Measurements from ENCODE around the gene AQP9. TPM values are rescaled to one million over a fixed set of nuclear protein-coding genes. Genes with fewer than 3 reads are reported as not detected.

The AQP9 gene
- total RNA-seq, 1 donor = 0.09 TPM

- H3K4me3 ChIP-seq (ENCODE audit: low read depth, low read length) = no peak overlapping the region
- no peak for DNase-seq (ENCODE audit: low read depth)
- TF ChIP-seq, protein P1, sequence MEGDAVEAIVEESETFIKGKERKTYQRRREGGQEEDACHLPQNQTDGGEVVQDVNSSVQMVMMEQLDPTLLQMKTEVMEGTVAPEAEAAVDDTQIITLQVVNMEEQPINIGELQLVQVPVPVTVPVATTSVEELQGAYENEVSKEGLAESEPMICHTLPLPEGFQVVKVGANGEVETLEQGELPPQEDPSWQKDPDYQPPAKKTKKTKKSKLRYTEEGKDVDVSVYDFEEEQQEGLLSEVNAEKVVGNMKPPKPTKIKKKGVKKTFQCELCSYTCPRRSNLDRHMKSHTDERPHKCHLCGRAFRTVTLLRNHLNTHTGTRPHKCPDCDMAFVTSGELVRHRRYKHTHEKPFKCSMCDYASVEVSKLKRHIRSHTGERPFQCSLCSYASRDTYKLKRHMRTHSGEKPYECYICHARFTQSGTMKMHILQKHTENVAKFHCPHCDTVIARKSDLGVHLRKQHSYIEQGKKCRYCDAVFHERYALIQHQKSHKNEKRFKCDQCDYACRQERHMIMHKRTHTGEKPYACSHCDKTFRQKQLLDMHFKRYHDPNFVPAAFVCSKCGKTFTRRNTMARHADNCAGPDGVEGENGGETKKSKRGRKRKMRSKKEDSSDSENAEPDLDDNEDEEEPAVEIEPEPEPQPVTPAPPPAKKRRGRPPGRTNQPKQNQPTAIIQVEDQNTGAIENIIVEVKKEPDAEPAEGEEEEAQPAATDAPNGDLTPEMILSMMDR (IDR thresholded peaks at IDR 0.05; ENCODE audit: insufficient read depth, low read length) = no peak
These were observed 21.7 kb downstream of the AQP9 start for GRCh38 chr15:58159827-58160386.

- H3K4me3 ChIP-seq (ENCODE audit: low read depth, low read length) = no peak overlapping the region
- TF ChIP-seq, protein P1 (IDR thresholded peaks at IDR 0.05; ENCODE audit: insufficient read depth, low read length) = no peak
- no peak for DNase-seq (ENCODE audit: low read depth)
These were observed 23.3 kb downstream of the AQP9 start for GRCh38 chr15:58161436-58161930.

DNA sequence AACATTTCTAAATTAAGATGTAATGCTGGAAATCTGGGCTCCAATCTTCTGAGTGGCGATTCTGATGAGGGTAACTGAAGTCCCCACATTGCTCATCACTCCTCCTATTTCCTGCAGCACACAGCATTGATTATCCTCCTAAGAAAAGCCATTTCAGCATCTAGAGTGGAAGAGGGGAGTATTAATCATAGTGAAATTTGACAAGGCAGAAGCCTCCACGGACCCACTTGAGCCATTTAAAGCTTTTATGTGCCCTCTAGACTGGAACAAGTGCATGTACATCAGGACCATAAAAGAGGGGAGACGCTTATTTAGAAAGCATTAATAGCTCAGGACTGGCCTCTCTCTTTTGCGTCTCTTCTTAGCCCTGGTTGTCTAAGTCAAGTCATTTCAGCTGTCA is 25.8 kb downstream of the AQP9 start:
- no peak for DNase-seq (ENCODE audit: low read depth)
- H3K4me3 ChIP-seq (ENCODE audit: low read depth, low read length) = no peak overlapping the region
- TF ChIP-seq, protein P1 (IDR thresholded peaks at IDR 0.05; ENCODE audit: insufficient read depth, low read length) = no peak

DNA sequence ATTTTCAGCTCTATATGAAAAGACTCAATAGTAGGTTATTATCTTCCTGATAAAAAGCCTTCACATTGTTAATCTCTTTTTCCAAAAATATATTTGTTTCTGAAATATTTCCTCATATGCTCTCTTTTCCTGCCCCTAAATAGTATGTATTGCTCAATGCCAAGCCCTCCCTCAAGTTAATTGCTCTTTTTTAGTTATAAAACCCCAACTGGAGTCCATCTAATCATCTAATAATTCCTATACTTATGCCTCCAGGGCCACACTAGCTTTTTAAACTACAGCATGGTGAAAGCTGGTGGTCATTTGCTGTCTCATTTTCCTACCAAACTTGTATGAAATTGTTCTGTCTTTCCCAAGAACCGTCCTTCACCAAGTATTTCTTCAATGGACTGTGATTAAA is 26.7 kb downstream of the AQP9 start:
- H3K4me3 ChIP-seq (ENCODE audit: low read depth, low read length) = no peak overlapping the region
- DNase-seq (ENCODE audit: low read depth) = no peak
- TF ChIP-seq, protein P1 (IDR thresholded peaks at IDR 0.05; ENCODE audit: insufficient read depth, low read length) = no peak

DNA sequence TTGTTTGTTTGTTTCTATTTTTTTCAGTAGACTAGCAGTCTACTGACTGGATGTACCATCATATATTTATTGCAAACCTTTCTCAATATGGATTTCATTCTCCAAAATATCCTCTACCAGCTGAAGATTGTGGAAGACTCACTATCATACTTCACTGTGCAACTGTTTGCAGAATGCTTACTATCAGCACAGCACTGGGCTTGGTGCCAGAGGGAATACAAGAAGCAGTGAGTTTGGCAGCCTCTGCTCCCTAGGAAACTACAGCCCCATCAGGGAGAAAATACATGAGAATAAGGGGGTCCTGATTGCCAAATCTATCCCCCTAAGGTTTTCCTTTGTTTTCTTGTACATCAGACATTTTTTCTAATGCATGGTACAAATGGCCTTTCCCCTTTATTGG is 27.5 kb downstream of the AQP9 start:
- DNase-seq (ENCODE audit: low read depth) = peak; percentile 76
- TF ChIP-seq, protein P1 (IDR thresholded peaks at IDR 0.05; ENCODE audit: insufficient read depth, low read length) = no peak
- H3K4me3 ChIP-seq (ENCODE audit: low read depth, low read length) = no peak overlapping the region

GRCh38 chr15:58167095-58167691 is 29.0 kb downstream of the AQP9 start:
- TF ChIP-seq, protein P1 (IDR thresholded peaks at IDR 0.05; ENCODE audit: insufficient read depth, low read length) = no peak
- no peak overlapping the region for H3K4me3 ChIP-seq (ENCODE audit: low read depth, low read length)
- DNase-seq (ENCODE audit: low read depth) = no peak

All from fibroblast of the aortic adventitia (primary cell).